Epidermal melanocyte (primary cell): ENCODE results near the gene BUB1.
"Not testable (repeated sequence)": the region's sequence is repeated elsewhere in the genome, so short reads cannot be mapped to it uniquely, and the experiment has no call there.

Source experiments
- DNase-seq: peaks from one replicate; pipeline ENCODE4 v3.0.0; 2011; ENCODE audit warnings: low spot score; ENCODE audit not compliant: insufficient read length

BUB1 gene

DNA sequence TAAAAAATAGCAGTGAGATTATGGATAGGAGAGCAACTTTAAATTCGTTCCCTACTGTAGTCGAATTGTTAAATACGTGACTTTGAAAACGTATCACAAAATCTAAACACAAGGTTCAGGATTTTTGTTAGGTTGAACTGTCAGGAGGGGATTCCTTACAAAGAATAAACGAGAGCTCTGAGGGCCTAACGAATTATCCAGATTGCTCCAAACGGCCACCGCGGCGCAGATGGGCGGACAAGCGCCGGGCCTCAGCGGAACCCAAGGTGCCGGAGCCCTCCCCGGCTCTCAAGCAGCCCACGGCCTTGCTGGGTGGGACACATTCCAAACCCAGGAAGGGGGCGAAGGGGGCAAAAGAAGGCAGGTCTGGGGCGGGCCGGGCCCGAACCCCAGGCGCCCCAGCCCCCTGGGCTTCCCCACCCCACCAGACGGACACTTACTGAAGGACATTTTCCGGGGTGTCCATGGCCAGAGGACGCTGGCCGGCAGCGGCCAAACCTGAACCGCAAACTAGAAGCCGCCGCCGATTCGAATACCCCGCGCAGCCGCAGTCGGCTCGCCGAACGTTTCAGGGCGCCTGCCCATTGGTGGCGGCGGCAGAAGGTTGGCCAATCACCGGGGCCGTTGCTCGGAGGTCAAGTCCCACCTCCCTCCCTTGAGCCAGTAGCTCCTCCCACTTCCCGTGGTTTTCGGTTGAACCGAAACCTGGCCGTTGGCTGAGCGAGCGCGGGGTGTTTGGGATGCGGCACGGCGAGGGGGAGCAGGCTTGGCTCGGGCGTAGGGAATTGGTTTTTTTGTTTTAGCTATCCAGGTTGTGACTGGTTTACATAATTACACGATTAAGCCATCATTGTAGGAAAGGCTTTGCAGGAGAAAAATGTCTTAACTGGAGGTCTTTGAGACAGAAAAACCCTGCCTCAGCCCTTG, at the start of gene BUB1:
Gene BUB1, minus strand, starts transcription at position 534 of the 927 bp plus-strand sequence. Its CDS starts 68 bp downstream, at position 466.
- DNase-seq, result peak; percentile 95

DNA sequence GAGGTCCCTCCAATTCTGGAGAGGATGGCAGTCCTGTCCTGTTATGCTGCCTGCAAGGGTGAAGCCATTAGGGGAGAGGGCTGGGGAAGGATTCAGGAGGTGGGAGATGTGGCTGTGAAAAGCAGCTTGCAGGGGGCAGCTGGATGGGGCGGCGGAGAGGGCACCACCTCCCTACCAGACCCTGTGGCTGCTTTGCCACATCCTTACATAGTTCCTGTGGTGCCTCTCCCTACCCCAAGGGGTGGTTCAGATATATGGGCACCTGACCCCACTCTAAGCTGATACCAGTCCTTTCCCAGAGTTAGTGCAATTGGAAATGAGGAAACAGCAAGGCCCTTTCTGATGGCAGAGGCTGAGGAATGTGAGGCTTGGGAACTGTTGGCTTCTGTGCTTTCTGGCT, 48.4 kb upstream of the BUB1 start:
- no peak for DNase-seq

DNA sequence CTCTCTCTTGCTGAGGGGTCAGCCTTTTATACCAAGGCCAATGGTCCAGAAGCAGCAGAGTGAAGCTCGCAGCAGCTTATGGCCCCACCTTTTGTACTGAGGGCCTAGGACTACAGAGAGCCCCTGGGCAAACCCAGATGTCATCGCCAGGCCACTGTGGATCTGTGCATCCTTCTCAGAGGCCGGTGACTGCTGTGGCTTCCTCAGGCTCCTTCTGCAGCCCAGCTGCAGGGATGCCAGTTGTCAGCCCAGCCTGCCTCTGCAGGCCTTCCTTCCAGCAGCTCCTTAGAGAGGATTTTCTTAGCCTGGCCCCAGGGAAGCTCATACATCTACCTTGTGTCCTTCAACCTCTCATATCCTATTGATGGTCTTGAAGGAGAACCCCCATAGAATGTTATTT, 48.0 kb upstream of the BUB1 start:
- no peak for DNase-seq

DNA sequence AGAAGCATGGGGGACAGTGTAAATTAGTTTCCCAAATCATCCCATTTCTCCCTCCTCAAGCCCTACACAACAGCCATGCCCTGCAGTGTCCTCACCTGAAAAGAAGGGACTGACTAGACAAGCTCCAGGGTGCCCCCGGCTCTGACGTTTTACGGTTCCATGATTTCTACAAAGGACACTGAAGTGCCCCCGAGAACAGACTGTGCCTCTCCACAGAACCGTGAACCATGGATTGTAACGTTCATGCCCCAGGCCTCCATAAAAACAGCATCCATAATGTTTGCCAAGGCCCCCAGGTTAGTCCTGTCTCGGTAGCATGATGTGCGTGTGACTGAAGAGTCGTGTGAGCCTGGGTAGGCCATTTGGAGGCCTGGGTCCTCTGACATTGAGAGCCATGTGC, 47.5 kb upstream of the BUB1 start:
- DNase-seq, result no peak

DNA sequence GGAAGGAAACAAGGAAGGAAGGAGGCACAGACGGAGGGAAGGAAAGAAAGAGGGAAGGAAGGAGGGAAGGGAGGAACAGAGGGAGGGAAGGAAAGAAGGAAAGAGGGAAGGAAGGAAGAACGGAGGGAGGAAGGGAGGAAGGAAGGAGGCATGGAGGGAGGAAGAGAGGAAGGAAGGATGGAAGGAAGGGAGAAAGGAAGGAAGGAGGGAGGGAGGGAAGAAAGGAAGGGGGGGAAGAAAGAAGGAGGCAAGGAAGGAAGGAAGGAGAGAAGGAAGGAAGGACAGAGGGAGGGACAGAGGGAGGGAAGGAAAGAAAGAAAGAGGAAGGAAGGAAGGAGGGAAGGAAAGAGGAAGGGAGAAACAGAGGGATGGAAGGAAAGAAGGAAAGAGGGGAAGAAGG, 47.0 kb upstream of the BUB1 start:
- DNase-seq, result no peak

- no peak for DNase-seq
Measured at GRCh38 chr2:110720547-110720946, 42.7 kb upstream of the BUB1 start.

DNA sequence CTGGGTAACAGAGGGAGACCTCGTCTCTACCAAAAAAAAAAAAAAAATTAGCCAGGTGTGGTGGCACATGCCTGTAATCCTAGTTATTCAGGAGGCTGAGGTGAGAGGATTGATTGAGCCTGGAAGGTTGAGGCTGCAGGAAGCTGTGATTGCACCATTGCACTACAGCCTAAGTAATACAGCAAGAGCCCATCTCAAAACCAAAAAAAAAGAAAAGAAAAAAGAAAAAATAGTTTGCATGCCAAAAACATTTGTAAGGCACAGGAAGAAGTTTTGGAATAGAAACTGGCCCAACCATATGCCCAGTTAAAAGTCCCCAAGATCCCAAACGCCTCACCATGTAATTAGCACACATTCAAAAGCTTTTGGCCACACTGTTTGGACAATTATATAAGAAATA, 41.1 kb upstream of the BUB1 start:
- DNase-seq, result no peak

- DNase-seq, result no peak
Measured at GRCh38 chr2:110718382-110718781, 40.5 kb upstream of the BUB1 start.

DNA sequence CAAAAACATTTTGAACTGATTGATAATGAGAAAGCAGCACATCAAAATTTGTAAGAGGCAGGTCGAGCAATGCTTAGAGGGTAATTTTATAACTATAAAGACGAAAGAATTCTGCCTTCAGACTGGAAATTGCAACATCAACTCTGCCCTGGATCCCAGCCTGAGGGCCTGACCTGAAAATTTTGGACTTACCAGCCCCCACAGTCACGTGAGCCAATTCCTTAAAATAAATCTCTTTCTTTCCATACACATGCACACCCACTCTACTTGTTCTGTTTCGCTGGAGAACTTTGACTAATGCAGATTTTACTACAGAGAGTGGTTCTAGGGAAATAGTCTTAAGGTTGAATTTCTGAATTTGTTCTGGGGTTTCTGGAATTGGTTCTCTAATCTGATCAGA, 39.9 kb upstream of the BUB1 start:
- DNase-seq, result no peak

GRCh38 chr2:110716959-110717645, 39.2 kb upstream of the BUB1 start:
- DNase-seq, result no peak

- DNase-seq, result no peak
Measured at GRCh38 chr2:110714452-110715224, 36.8 kb upstream of the BUB1 start.

DNA sequence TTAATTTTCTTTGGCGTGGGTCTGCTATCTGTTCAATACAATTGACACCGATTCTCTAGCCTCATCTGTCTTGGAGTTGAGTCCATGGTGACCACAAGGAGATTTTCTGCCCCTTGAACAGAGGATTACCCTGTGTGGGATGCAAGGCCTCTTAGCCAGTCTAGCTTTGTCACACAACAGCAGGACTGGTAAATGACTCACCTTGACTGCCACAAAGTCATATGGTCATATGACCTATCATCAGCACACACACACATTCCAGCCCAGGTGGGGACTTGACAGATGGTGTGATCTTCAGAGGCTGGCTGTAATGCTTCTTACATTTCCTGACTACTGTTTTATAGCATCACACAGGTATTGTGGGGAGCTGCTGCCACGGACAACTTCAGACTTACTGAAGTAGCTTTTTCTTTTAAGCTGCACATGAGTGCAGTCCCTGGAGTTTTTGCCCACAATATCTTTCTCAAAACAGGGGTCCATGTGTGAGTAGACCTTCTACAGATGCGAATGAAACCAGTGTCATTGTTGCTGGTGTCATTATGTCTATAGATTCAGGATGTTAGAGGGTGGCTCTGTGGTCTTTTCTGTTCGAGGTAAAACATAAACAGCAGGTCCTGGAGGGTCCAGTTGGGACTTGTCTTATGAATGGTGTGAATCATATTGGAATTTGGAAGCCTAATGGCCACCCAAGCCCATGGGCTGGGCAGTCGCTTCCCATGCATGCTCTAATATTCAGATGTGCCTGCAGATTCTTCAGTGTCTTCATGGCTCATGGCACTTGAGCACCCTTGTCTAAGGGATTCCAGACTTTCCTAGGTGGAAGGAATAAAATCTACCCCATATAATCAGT, 35.9 kb upstream of the BUB1 start:
- no peak for DNase-seq

- no peak for DNase-seq
Measured at GRCh38 chr2:110712737-110713136, 34.9 kb upstream of the BUB1 start.

GRCh38 chr2:110708455-110708854, 30.6 kb upstream of the BUB1 start:
- no peak for DNase-seq

GRCh38 chr2:110707386-110707965, 29.6 kb upstream of the BUB1 start:
- DNase-seq, result no peak

DNA sequence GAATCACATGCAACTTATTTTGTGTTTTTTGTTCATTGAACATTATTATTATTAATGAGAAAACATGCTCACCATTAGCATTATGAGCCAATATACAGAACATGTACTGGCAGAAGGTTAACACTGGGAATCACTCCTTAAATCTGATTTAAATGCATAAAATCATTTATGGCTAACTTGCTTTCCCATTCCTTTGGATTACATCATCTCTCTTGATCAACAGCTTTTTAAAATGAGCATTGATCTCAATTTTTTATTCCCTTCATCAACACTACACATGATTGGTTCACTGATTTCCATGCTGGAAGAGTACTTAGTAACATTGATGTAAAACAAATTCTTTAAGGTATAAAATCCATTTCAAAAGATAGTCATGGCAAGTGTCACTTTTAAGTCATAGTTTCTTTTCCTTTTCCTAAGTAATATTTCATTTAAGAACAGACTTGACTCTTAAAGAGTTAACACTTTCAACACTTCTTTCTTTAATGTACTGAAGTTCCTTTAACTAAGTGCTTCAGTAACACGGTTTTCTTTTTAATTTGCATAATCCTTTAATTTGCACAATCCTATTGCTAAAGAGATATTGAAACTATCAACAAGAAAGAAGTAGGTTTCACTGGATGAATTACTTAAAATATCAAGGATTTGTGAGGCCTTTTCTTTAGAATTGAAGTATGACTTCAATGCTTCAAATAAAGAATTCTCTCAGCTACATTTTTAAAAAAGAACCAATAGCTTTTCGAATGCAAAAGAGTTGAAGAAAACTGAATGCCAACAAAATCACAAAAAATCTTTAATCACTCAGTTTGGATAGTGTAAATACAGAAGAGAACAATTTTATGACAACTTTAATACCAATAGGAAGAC, 24.9 kb upstream of the BUB1 start:
- no peak for DNase-seq

DNA sequence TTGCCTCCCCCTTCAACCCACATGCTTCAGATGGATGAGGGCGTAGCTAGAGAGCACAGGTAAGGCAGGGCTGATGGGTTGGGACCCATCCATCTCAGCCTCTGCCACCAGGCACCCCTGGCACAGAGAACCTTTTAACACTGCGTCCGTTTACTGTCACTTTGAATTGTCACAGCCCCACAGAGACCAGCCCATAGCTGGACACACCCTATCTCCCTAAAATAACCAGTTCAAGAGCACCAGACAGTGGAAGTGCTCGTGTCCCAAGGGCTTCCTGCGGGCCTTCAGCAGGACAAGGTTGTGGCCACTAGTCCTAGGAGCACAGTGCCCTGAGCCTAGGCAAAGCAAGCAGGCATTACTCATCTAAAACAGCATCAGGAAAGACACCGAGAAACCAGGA, 20.4 kb upstream of the BUB1 start:
- not testable (repeated sequence) for DNase-seq

- not testable (repeated sequence) for DNase-seq
Measured at GRCh38 chr2:110695146-110695898, 17.5 kb upstream of the BUB1 start.
